Choroid plexus epithelial cell (primary cell): ENCODE measurements around the gene TLR4.

ENCODE experiments used
- DNase-seq: peaks from one replicate; pipeline ENCODE4 v3.0.0-alpha.2; 2010; ENCODE audit warnings: low read depth
- H3K4me3 ChIP-seq: 2 replicates; pipeline ENCODE4 v1.5.1; 2011; ENCODE audit warnings: low read depth, mild to moderate bottlenecking, control low read depth, low read length, moderate library complexity
- TF ChIP-seq, protein P1 (sequence below): conservative IDR thresholded peaks from 2 replicates; pipeline ENCODE4 v1.5.1; 2011; ENCODE audit warnings: low read depth, mild to moderate bottlenecking, control low read depth, inconsistent platforms, low read length, moderate library complexity

TLR4 gene

GRCh38 chr9:117704024-117704575, at the start of gene TLR4:
Gene TLR4 (plus strand): TSS chr9:117704403. CDS start chr9:117704473, 70 bp downstream.
- peak within 1 kb of the TSS; percentile 70 for H3K4me3 ChIP-seq
- peak; percentile 92 for DNase-seq
- TF ChIP-seq, protein P1, sequence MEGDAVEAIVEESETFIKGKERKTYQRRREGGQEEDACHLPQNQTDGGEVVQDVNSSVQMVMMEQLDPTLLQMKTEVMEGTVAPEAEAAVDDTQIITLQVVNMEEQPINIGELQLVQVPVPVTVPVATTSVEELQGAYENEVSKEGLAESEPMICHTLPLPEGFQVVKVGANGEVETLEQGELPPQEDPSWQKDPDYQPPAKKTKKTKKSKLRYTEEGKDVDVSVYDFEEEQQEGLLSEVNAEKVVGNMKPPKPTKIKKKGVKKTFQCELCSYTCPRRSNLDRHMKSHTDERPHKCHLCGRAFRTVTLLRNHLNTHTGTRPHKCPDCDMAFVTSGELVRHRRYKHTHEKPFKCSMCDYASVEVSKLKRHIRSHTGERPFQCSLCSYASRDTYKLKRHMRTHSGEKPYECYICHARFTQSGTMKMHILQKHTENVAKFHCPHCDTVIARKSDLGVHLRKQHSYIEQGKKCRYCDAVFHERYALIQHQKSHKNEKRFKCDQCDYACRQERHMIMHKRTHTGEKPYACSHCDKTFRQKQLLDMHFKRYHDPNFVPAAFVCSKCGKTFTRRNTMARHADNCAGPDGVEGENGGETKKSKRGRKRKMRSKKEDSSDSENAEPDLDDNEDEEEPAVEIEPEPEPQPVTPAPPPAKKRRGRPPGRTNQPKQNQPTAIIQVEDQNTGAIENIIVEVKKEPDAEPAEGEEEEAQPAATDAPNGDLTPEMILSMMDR: no peak

DNA sequence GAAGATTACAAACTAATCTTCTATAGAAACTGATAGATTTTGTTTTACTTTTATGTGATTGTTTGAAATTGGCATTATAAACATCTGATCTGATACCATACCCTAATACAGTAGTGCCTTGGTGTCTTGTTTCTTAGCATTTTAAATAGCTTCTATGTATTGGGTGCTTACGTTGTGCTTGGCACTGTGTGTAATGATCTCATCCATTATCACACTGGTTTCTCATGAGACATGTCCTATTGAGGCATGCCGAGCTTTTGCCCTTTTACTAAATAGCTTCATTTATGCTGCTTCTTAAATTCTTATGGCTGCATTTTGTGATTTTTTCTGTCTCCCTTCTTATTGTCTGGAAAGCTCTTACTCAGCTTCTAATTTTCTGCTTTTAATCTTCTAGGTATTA, 48.2 kb upstream of the TLR4 start:
- peak; percentile 59 for DNase-seq
- TF ChIP-seq, protein P1: no peak
- no peak overlapping the region for H3K4me3 ChIP-seq

GRCh38 chr9:117662651-117663050, 41.6 kb upstream of the TLR4 start:
- no peak for DNase-seq
- TF ChIP-seq, protein P1: no peak
- no peak overlapping the region for H3K4me3 ChIP-seq

DNA sequence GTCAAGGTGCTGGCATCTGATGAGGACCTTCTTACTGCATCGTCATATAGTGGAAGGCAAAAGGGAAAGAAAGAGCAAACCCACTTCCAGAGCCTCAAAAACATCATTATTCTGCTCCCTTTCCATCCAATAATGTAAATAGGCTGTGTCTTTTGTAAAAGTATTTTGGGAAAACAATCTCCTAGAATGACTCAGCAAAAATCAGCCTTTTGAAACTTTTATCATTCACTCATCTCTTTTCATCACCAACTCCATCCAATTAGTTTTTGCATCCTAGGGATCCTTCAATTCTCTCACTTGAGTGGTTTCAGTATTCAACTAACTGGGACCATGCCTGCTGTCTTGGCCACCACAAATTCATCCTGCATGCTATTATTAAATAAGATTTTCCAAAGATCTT, 39.8 kb upstream of the TLR4 start:
- DNase-seq: no peak
- no peak overlapping the region for H3K4me3 ChIP-seq
- TF ChIP-seq, protein P1: no peak

DNA sequence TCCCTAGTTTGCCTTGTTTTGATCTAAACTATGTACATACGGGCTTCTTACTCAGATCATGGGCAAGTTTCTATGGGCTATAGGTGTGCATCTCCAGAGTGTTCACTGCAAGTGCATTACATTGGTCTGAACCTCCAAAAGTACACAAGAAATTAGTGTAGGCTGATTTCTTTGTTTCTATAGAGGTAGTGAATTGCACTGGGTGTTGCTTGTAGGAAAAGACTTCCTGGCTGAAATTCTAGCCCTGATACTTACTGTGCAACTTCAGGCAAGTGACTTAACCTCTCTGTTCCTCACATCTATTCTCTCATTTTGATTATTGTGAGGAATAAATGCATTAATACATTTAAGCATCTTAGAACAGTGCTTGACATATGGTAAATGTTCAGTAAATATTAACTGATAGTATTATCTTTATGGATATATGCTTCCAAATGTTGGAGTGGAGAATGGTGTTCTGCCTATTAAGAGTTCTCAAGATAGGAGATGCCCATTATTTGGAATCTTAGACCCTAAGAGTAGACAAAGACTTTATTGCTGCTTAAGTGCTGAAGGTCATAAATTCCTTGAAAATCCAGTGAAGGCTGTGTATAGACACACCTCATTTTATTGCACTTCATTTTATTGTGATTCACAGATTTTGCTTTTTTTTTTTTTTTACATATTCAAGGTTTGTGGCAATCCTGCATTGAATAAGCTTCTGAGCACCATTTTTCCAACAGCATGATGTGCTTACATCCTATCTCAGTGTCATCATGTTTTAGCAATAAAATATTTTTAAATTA, 38.4 kb upstream of the TLR4 start:
- no peak overlapping the region for H3K4me3 ChIP-seq
- DNase-seq: no peak
- TF ChIP-seq, protein P1: no peak

DNA sequence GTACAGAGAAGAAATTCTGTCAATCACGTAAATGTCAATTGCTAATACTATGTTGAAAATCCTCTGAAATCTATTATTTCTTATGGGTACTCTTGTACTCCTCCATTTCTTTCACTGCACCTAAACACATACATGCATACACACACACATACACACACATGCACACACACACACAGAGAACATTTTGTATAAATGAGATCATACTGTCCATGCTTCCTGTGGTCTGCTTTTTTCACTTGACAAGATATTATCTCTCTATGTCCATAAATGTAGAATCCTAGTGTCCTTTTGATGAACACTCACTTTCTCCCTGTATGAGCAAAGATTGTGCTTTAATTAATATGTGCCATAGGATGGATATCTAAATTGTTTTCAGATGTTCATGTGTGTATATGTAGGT, 32.7 kb upstream of the TLR4 start:
- peak; percentile 39 for DNase-seq
- H3K4me3 ChIP-seq: no peak overlapping the region
- TF ChIP-seq, protein P1: no peak

DNA sequence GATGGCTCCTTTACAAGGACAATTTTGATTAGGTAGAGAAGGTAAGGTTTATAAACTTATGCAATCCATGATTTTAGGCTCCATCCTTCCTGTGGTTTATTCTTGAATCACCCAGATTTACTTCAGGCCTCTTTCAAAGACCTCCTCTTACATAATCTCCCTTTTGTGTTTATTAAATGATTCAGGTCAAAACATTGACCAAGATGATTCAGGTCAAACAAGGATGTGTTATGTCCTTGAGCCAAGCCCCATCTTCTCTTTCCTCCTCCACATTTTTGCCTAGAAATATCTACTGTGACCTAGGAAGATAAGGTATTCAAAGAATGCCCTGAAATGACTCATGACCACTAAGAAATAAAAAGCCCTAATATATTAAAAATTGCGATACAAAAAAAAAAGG, 31.8 kb upstream of the TLR4 start:
- DNase-seq: peak; percentile 74
- TF ChIP-seq, protein P1: no peak
- H3K4me3 ChIP-seq: no peak overlapping the region
